ENCODE data around the gene TRPM2.

The TRPM2 gene

DNA sequence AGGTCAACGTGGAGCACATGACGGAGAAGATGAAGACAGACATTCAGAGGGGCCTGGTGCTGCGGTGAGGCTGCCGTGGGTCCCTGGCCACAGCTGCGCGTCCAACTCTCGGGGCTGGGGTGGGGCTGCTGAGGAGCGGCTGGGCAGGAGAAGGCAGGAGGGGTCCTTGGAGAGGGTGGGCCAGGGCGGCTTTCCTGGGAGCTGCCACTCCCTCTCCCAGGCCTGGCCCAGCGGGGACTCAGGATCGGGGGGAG is 28.6 kb upstream of the TRPM2 start:
- POLR2A ChIA-PET: no interaction called here
- CTCF ChIA-PET: interaction anchor here (1.5 kb wide), 1 partner anchor 13 kb away, joined by 5 read pairs; no protein-coding TSS in a partner anchor
- no peak overlapping the region for H3K4me3 ChIP-seq (ENCODE audit: low read depth, low read length)
- TF ChIP-seq, protein P1, sequence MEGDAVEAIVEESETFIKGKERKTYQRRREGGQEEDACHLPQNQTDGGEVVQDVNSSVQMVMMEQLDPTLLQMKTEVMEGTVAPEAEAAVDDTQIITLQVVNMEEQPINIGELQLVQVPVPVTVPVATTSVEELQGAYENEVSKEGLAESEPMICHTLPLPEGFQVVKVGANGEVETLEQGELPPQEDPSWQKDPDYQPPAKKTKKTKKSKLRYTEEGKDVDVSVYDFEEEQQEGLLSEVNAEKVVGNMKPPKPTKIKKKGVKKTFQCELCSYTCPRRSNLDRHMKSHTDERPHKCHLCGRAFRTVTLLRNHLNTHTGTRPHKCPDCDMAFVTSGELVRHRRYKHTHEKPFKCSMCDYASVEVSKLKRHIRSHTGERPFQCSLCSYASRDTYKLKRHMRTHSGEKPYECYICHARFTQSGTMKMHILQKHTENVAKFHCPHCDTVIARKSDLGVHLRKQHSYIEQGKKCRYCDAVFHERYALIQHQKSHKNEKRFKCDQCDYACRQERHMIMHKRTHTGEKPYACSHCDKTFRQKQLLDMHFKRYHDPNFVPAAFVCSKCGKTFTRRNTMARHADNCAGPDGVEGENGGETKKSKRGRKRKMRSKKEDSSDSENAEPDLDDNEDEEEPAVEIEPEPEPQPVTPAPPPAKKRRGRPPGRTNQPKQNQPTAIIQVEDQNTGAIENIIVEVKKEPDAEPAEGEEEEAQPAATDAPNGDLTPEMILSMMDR (IDR thresholded peaks at IDR 0.05; ENCODE audit: insufficient read depth, low read length, missing control alignments): no peak
- no peak for DNase-seq (ENCODE audit: low read depth, low spot score)

DNA sequence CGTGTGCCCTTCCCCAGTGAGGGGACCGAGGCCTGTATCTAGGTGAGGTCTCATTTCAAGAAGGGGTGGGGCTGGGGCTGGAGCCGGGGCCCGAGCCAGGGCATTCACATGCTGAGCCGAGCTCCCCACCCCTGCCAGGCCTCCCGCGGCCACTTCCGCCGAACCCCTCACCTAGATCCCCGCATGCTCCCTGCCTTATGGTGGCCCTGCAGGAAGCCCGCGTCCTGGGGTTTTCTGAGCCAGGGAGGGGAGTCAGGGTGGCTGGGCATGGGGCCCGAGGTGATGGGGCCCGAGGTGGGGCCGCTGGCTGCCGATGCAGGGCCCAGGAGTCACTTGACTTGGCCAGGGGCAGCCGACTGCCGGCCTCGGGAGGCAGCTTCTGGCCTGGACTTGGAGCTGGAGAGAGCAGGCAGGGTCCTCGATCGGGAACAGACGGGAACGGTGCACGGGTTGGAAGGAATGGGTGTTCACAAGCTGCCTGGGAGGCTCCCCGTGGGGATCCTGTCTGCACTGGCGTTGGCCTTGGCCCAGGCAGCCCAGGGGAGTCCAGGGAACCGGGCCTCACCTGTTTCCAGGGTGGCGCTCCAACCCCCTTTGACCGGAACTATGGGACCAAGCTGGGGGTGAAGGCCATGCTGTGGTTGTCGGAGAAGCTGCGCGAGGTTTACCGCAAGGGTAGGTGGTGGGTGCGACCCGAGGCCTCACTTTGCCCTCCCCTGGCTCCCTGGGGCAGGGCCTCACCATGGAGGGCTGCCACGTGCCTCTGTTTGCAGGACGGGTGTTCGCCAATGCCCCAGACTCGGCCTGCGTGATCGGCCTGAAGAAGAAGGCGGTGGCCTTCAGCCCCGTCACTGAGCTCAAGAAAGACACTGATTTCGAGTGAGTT is 27.8 kb upstream of the TRPM2 start:
- DNase-seq (ENCODE audit: low read depth, low spot score): no peak
- TF ChIP-seq, protein P1 (IDR thresholded peaks at IDR 0.05; ENCODE audit: insufficient read depth, low read length, missing control alignments): no peak
- POLR2A ChIA-PET: interaction anchor here (0.7 kb wide), 1 partner anchor 10 kb away, joined by 4 read pairs; no protein-coding TSS in a partner anchor
- no peak overlapping the region for H3K4me3 ChIP-seq (ENCODE audit: low read depth, low read length)
- CTCF ChIA-PET: interaction anchor here (1.5 kb wide), 1 partner anchor 12 kb away, joined by 5 read pairs; no protein-coding TSS in a partner anchor

DNA sequence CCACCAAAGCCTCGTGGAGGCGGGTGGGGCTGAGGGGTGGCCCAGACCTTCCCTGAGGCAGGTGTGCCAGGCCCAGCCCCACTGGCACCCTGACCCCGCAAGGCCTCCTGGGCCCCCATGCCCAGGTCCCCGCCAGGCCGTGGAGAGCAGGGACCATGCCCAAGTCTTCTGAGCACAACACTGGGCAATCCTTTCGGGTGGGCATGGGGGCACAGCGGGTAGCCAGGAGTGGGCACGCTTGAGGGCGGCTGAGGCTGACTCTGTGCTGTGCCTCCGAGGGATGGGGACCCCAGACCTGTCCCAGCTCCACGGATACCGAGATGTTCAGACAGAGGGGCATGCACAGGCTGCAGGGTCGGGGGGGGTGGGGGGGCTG is 27.2 kb upstream of the TRPM2 start:
- CTCF ChIA-PET: interaction anchor here (1.5 kb wide), 1 partner anchor 11 kb away, joined by 5 read pairs; no protein-coding TSS in a partner anchor
- TF ChIP-seq, protein P1 (IDR thresholded peaks at IDR 0.05; ENCODE audit: insufficient read depth, low read length, missing control alignments): no peak

DNA sequence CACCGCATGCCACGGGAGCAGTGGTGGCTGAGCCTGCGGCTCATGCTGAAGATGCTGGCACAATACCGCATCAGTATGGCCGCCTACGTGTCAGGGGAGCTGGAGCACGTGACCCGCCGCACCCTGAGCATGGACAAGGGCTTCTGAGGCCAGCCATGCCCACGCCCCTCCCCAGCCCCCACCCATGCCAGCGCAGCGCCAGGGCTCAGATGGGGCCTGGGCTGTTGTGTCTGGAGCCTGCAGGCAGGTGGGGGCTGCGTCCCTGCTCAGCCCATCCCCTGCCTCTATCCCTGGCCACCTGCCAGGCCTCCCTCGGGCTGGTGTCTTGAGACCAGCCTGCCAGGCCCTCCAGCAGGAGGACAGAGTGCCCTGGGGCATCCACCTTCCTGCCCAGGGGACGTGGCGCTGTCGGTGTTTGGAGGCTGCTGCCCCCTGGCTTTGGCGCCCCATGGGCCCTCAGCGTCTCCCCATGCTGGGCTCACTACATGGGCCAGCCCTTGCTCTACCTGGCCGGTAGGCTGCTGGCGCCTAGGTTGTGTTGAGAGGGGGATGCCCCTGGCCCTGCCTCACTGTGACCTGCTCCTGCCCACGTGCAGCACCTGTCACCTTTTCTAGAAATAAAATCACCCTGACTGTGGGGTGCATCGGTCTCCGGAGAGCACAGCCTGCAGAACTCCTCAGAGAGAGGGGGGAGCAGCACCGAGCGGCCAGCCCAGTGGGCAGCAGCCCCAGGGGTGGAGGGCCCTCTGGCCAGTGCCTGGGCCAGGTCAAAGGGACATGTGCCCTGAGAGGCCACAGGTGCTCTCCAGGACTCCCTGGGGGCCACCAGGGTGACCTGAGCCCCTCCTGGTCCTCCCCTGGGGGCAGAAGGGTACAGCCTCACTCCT is 26.5 kb upstream of the TRPM2 start:
- no peak overlapping the region for H3K4me3 ChIP-seq (ENCODE audit: low read depth, low read length)
- ChIA-PET CTCF (no interaction called here), POLR2A (no interaction called here)
- DNase-seq (ENCODE audit: low read depth, low spot score): no peak
- TF ChIP-seq, protein P1 (IDR thresholded peaks at IDR 0.05; ENCODE audit: insufficient read depth, low read length, missing control alignments): no peak

More for the DNA sequence above, 27.2 kb upstream of the TRPM2 start:
- DNase-seq (ENCODE audit: low read depth, low spot score): no peak
- POLR2A ChIA-PET: interaction anchor here (0.7 kb wide), 1 partner anchor 11 kb away, joined by 4 read pairs; no protein-coding TSS in a partner anchor
- H3K4me3 ChIP-seq (ENCODE audit: low read depth, low read length): no peak overlapping the region

DNA sequence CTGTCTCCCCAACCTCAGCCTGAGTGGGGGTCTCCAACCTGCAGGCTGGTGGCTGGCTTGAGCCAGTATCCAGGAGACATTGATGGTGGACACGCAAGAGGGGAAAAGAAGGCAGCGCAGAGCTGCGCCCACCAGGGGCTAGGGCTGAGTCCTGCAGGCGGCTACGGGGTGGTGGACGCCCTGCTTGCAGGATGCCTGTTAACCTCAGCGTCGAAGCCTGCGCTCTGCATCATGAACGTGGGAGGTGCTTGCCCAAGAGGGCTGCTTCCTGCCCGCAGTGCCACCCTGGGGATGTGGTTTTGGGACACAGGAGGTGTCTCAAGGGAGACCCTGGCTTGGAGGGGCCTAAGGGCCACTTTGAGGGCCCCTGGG is 25.8 kb upstream of the TRPM2 start:
- TF ChIP-seq, protein P1 (IDR thresholded peaks at IDR 0.05; ENCODE audit: insufficient read depth, low read length, missing control alignments): no peak
- no peak overlapping the region for H3K4me3 ChIP-seq (ENCODE audit: low read depth, low read length)
- no peak for DNase-seq (ENCODE audit: low read depth, low spot score)
- CTCF ChIA-PET: interaction anchor here (0.8 kb wide), 1 partner anchor 12 kb away, joined by 3 read pairs; no protein-coding TSS in a partner anchor
- POLR2A ChIA-PET: no interaction called here

Measured in AG04449 (cell line).